ENCODE measurements around the gene TMEM158. TPM values are rescaled to one million over a fixed set of nuclear protein-coding genes. Genes with fewer than 3 reads are reported as not detected.
A peak's percentile ranks its signal among the peaks of the same experiment; 100 is the strongest.

TMEM158 gene
- total and polyA plus RNA-seq, 2 of the 8 experiments (the other 6 are each of a cell fraction or from before 2014, with no cell fraction given), result 6.8 to 30.3 TPM

DNA sequence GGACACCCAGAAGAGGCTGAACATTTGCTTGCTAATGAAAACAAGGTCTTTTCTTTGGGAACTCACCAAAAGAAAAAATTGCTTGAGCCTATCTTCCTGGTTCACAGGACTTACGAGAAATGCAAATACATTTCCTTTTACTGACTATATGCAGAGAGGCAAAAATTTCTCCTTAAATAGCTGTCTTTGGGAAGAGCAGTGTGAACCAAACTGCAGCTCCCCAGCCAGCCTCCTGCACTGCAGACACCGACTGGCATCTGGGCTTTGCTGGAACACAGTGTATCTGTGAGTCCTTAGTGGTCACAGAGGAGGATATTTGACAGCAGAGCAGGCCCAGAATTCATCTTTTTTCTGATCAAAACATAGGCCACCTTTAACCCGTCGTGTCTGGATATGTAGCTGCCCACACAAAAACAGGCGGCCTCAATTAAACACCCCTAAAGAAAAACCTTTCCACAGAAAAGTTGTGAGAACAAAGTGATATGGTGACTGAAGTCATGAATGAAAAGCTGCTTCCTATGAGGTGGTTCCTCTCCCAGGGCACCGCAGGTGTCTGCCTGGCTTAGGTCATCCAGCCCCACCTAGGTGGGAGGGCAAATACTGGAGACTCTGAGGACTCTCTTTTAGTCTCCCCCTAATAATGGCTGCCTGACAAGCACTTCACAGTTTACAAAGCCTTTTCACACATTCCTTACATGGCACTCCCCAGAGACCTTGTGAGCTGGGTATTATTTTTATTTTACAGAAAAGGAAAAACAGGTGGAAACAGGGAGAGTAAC, 46.1 kb upstream of the TMEM158 start:
- peaks cover 2 to 11% (median 6%) of the 10 kb centered on the region in 4 experiments; a peak in 5 of 7 replicates for H3K4me1 ChIP-seq (replicated peaks in 1 of 4; ENCODE audit: control insufficient read depth in 3 of 4, insufficient read depth in 4 of 4, low read length in 3 of 4)
- CTCF ChIA-PET (ENCODE audit: partially characterized antibody), result interaction anchor here (0.7 to 1.3 kb wide), 2 partner anchors 8 to 27 kb away, joined by 3 read pairs; no protein-coding TSS in a partner anchor
- no peaks in the 10 kb centered on the region for H3K23me2 ChIP-seq (ENCODE audit: low read depth, low read length)
- TF ChIP-seq BACH1 (IDR thresholded peaks at IDR 0.05; ENCODE audit: low read length) (no peak), YY1 (IDR thresholded peaks at IDR 0.05; ENCODE audit: low read depth, low read length) (0 out of 2 replicates have a peak, but pooled peaks have one; percentile 11), SIN3A (conservative IDR thresholded peaks at IDR 0.05 in 1 of 2, IDR thresholded peaks at IDR 0.05 in 1 of 2; ENCODE audit: low read depth in 1 of 2, low read length in 2 of 2) (no peak), POU5F1 (IDR thresholded peaks at IDR 0.05; ENCODE audit: low read depth, low read length) (no peak), HDAC2 (IDR thresholded peaks at IDR 0.05; ENCODE audit: borderline replicate concordance in 1 of 2, low read depth in 2 of 2, low read length in 2 of 2) (no peak)
- H3K4me2 ChIP-seq (ENCODE audit: insufficient read depth in 1 of 2, low read depth in 2 of 2, low read length in 2 of 2), result no peak overlapping the region
- H2BK120ac ChIP-seq (replicated peaks; ENCODE audit: low read depth, low read length), result no peak overlapping the region
- no peak overlapping the region for H2BK20ac ChIP-seq (ENCODE audit: low read length)
- WGBS, 2 experiments (ENCODE audit: extremely low coverage in 1 of 2, insufficient coverage in 1 of 2, insufficient read length in 1 of 2, insufficient replicate concordance in 2 of 2, low coverage in 1 of 2, low lambda C conversion rate in 2 of 2, missing lambda C conversion rate in 1 of 2), result 84% methylated on average over 6 of the region's 6 CpGs; no CpG with 5 or more reads in 1 of the 2 experiments
- no peak overlapping the region for H3K56ac ChIP-seq (replicated peaks; ENCODE audit: insufficient read length, low read depth, low read length)
- no peak overlapping the region for H3K18ac ChIP-seq (ENCODE audit: extremely low read depth, low read length)
- no peak overlapping the region for H2BK12ac ChIP-seq (ENCODE audit: low read depth, low read length)
- no peak overlapping the region for H3K14ac ChIP-seq (ENCODE audit: insufficient read length)
- DNase-seq (ENCODE audit: low read depth in 1 of 2, low spot score in 2 of 2) (no peak), FAIRE-seq (no peak)
- no peak overlapping the region for H4K5ac ChIP-seq (ENCODE audit: insufficient read length, low read depth, low read length)
- no peaks in the 10 kb centered on the region for H3K79me1 ChIP-seq (ENCODE audit: low read depth, low read length)
- H3K27me3 ChIP-seq (replicated peaks in 1 of 4; ENCODE audit: control insufficient read depth in 3 of 4, extremely low read depth in 1 of 4, insufficient read depth in 3 of 4, low read length in 3 of 4), result peaks cover 0 to 4% (median 0%) of the 10 kb centered on the region in 4 experiments; a peak in 1 of 7 replicates
- H3K4ac ChIP-seq (replicated peaks; ENCODE audit: insufficient read length, low read depth, low read length), result no peak overlapping the region
- no peak overlapping the region for H2BK15ac ChIP-seq (ENCODE audit: low read length)
- H3K23ac ChIP-seq (ENCODE audit: insufficient read length), result no peak overlapping the region
- no peak overlapping the region for H3K9ac ChIP-seq (replicated peaks in 1 of 4; ENCODE audit: extremely low read depth in 1 of 4, low read depth in 3 of 4, low read length in 3 of 4)
- no peaks in the 10 kb centered on the region for H3K9me3 ChIP-seq (ENCODE audit: insufficient read depth in 2 of 2, low read depth in 1 of 2, low read length in 1 of 2)
- H4K20me1 ChIP-seq (replicated peaks in 1 of 2; ENCODE audit: control insufficient read depth in 1 of 2, insufficient read depth in 2 of 2, low read length in 2 of 2), result no peaks in the 10 kb centered on the region
- H2AFZ ChIP-seq (ENCODE audit: low read length), result no peak overlapping the region
- no peak overlapping the region for H4K91ac ChIP-seq (replicated peaks; ENCODE audit: insufficient read length, low read length)
- POLR2A ChIA-PET (ENCODE audit: partially characterized antibody), result no interaction called here
- H4K8ac ChIP-seq (ENCODE audit: extremely low read depth, insufficient read depth, low read length), result no peak overlapping the region
- H3K4me3 ChIP-seq (ENCODE audit: extremely low read depth in 1 of 4, insufficient read depth in 2 of 4, low read depth in 3 of 4, low read length in 4 of 4), result no peak overlapping the region
- no peak overlapping the region for H3K27ac ChIP-seq (ENCODE audit: low read depth, low read length)
- H3K36me3 ChIP-seq (ENCODE audit: control insufficient read depth in 2 of 4, insufficient read depth in 4 of 4, low read length in 3 of 4), result no peaks in the 10 kb centered on the region
- H2BK5ac ChIP-seq (ENCODE audit: low read depth, low read length), result no peak overlapping the region
- H2AK5ac ChIP-seq (ENCODE audit: low read depth, low read length), result no peak overlapping the region
- no peaks in the 10 kb centered on the region for H3K79me2 ChIP-seq (ENCODE audit: control insufficient read depth in 1 of 2, insufficient read depth in 2 of 2, low read length in 2 of 2)

All from H1 (cell line).